ENCODE results near the gene MED15.

Gene MED15

DNA sequence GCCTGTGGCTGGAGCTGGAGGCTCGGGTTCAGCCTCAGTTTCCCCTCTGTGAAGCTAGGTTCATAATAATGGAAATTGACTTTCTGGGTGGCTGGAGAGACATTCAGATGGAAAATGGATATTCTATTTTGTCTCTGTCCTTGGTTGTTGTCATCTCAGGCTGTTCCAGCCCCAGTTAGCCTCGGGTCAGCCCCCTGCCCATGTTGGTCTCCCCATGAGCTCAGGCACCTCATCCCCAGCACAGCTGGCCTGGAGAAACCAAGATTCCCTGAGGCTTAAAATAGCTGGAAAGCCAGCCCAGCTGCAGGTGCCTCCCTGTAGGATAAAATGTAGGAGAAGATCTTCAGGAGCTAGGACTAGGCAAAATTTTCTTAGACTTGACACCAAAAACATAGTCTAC, 129.5 kb downstream of the MED15 start:
- Mint-ChIP-seq H3K27ac (no peak overlapping the region), H3K9me3 (peaks cover 4% of the 10 kb centered on the region), H3K4me1 (ENCODE audit: low read depth) (no peaks in the 10 kb centered on the region), H3K4me3 (no peak overlapping the region), H3K36me3 (ENCODE audit: low read depth) (no peaks in the 10 kb centered on the region), H3K27me3 (peaks cover 15% of the 10 kb centered on the region)
